Neural progenitor cell (in vitro differentiated cells): Measurements from ENCODE around the gene SCPEP1. TPM values are rescaled to one million over a fixed set of nuclear protein-coding genes. Genes with fewer than 3 reads are reported as not detected.

Experiments used
- DNase-seq: peaks from one replicate; pipeline ENCODE4 v3.0.0-alpha.2; 2016; ENCODE audit warnings: low spot score
- H2AFZ ChIP-seq: fragments of 200-600 bp; sonication (generic); replicated peaks from 2 replicates; pipeline ENCODE4 v1.6.1; 2016; ENCODE audit warnings: antibody characterized with exemption
- H3F3A ChIP-seq: fragments of 200-600 bp; sonication (generic); 2 replicates; pipeline ENCODE4 v1.6.1; 2016; ENCODE audit warnings: antibody characterized with exemption, low read depth
- H3K27ac ChIP-seq: fragments of 200-600 bp; sonication (generic); 2 replicates; pipeline ENCODE4 v1.5.1; 2016; ENCODE audit warnings: mild to moderate bottlenecking
- H3K27me3 ChIP-seq: fragments of 200-600 bp; sonication (generic); 2 replicates; pipeline ENCODE4 v1.6.1; 2016; ENCODE audit warnings: mild to moderate bottlenecking, moderate library complexity
- H3K36me3 ChIP-seq: fragments of 200-600 bp; sonication (generic); 2 replicates; pipeline ENCODE4 v1.5.1; 2016
- H3K4me1 ChIP-seq: fragments of 200-600 bp; sonication (generic); 2 replicates; pipeline ENCODE4 v1.6.1; 2016; ENCODE audit warnings: mixed run types
- H3K4me2 ChIP-seq: fragments of 200-600 bp; sonication (generic); 2 replicates; pipeline ENCODE4 v1.6.1; 2016
- H3K4me3 ChIP-seq: fragments of 200-600 bp; sonication (generic); 2 replicates; pipeline ENCODE4 v1.5.1; 2016
- H3K79me2 ChIP-seq: fragments of 200-600 bp; sonication (generic); 2 replicates; pipeline ENCODE4 v1.6.1; 2016; ENCODE audit warnings: low read depth
- H3K9ac ChIP-seq: fragments of 200-600 bp; sonication (generic); 2 replicates; pipeline ENCODE4 v1.6.1; 2016
- H3K9me3 ChIP-seq: fragments of 200-600 bp; sonication (generic); 2 replicates; pipeline ENCODE4 v1.5.1; 2016; ENCODE audit warnings: low read depth
- H4K20me1 ChIP-seq: fragments of 200-600 bp; sonication (generic); 2 replicates; pipeline ENCODE4 v1.6.1; 2016; ENCODE audit warnings: low read depth
- H3K27ac Mint-ChIP-seq: 3 replicates; pipeline ENCODE4 v1.8.0; 2021; ENCODE audit warnings: mixed read lengths
- H3K27me3 Mint-ChIP-seq: 2 replicates; pipeline ENCODE4 v1.8.0; 2022; ENCODE audit warnings: low read depth, mild to moderate bottlenecking, inconsistent platforms, moderate library complexity, mixed read lengths; ENCODE audit not compliant: insufficient read depth
- H3K36me3 Mint-ChIP-seq: 3 replicates; pipeline ENCODE4 v1.8.0; 2021; ENCODE audit warnings: mixed read lengths
- H3K4me1 Mint-ChIP-seq: 3 replicates; pipeline ENCODE4 v1.8.0; 2021; ENCODE audit warnings: mixed read lengths
- H3K4me3 Mint-ChIP-seq: 3 replicates; pipeline ENCODE4 v1.8.0; 2021; ENCODE audit warnings: mild to moderate bottlenecking, moderate library complexity, mixed read lengths
- H3K9me3 Mint-ChIP-seq: 3 replicates; pipeline ENCODE4 v1.8.0; 2020; ENCODE audit warnings: mixed read lengths
- CTCF ChIP-seq: fragments of 200-600 bp; sonication (generic); IDR thresholded peaks from 2 replicates; pipeline ENCODE4 v1.5.1; 2017; ENCODE audit warnings: antibody characterized with exemption, mild to moderate bottlenecking
- EZH2 ChIP-seq: fragments of 200-600 bp; sonication (generic); IDR thresholded peaks from 2 replicates; pipeline ENCODE4 v1.6.1; 2017; ENCODE audit warnings: antibody characterized with exemption, mild to moderate bottlenecking, moderate library complexity
- EZH2phosphoT487 ChIP-seq: fragments of 200-600 bp; sonication (generic); IDR thresholded peaks from 2 replicates; pipeline ENCODE4 v1.6.1; 2017; ENCODE audit warnings: antibody characterized with exemption
- total RNA-seq: library from RNA; depleted of rRNA; stranded (reverse); fragments of >200 nt; gene quantifications from 2 replicates; pipeline ENCODE4 v1.2.3, GENCODE V29; 2015; ENCODE audit warnings: low replicate concordance

Gene SCPEP1
- total RNA-seq, 1 donor from 2014 or later: 28.7 TPM

- Mint-ChIP-seq H3K9me3 (peaks cover 8% of the 10 kb centered on the region), H3K27ac (no peak overlapping the region), H3K4me3 (no peak overlapping the region), H3K4me1 (peaks cover 3% of the 10 kb centered on the region), H3K27me3 (peaks cover 5% of the 10 kb centered on the region), H3K36me3 (peaks cover 3% of the 10 kb centered on the region)
- no peaks in the 10 kb centered on the region for H4K20me1 ChIP-seq
- peak overlapping the region; percentile 65 for H2AFZ ChIP-seq
- H3K9me3 ChIP-seq: peaks cover 7% of the 10 kb centered on the region
- peak overlapping the region; percentile 82 for H3K27ac ChIP-seq
- H3K4me2 ChIP-seq: peak overlapping the region; percentile 2
- H3K4me1 ChIP-seq: no peaks in the 10 kb centered on the region
- TF ChIP-seq EZH2 (no peak), CTCF (no peak), EZH2phosphoT487 (no peak)
- H3K79me2 ChIP-seq: no peaks in the 10 kb centered on the region
- no peaks in the 10 kb centered on the region for H3K36me3 ChIP-seq
- peak; percentile 45 for DNase-seq
- no peaks in the 10 kb centered on the region for H3K27me3 ChIP-seq
- H3K4me3 ChIP-seq: no peak overlapping the region
- H3F3A ChIP-seq: peaks cover 7% of the 10 kb centered on the region
- no peak overlapping the region for H3K9ac ChIP-seq
These were observed 11.6 kb upstream of the SCPEP1 start for GRCh38 chr17:56966338-56966737.

GRCh38 chr17:56970974-56971373 is 7.0 kb upstream of the SCPEP1 start:
- H3K36me3 ChIP-seq: no peaks in the 10 kb centered on the region
- no peak overlapping the region for H3K27ac Mint-ChIP-seq
- H3K4me3 ChIP-seq: no peak overlapping the region
- no peak overlapping the region for H3K9ac ChIP-seq
- H3K36me3 Mint-ChIP-seq: peaks cover 3% of the 10 kb centered on the region
- DNase-seq: no peak
- H3K4me3 Mint-ChIP-seq: no peak overlapping the region
- H3K4me2 ChIP-seq: no peak overlapping the region
- H3K27ac ChIP-seq: no peak overlapping the region
- H3K27me3 ChIP-seq: no peaks in the 10 kb centered on the region
- peaks cover 8% of the 10 kb centered on the region for H3K9me3 ChIP-seq
- H3K4me1 ChIP-seq: no peaks in the 10 kb centered on the region
- no peaks in the 10 kb centered on the region for H4K20me1 ChIP-seq
- H3K4me1 Mint-ChIP-seq: peaks cover 2% of the 10 kb centered on the region
- no peaks in the 10 kb centered on the region for H3K79me2 ChIP-seq
- TF ChIP-seq EZH2: no peak
- TF ChIP-seq EZH2phosphoT487: no peak
- no peak for TF ChIP-seq CTCF
- H3K27me3 Mint-ChIP-seq: no peaks in the 10 kb centered on the region
- H3K9me3 Mint-ChIP-seq: peaks cover 20% of the 10 kb centered on the region
- no peak overlapping the region for H2AFZ ChIP-seq
- peaks cover 5% of the 10 kb centered on the region for H3F3A ChIP-seq

GRCh38 chr17:56972111-56972730 is 5.7 kb upstream of the SCPEP1 start:
- H3K27ac Mint-ChIP-seq: no peak overlapping the region
- peaks cover 20% of the 10 kb centered on the region for H3K9me3 Mint-ChIP-seq
- Histone ChIP-seq H3K79me2 (no peaks in the 10 kb centered on the region), H2AFZ (no peak overlapping the region), H3K4me2 (no peak overlapping the region), H3K4me1 (no peaks in the 10 kb centered on the region), H3K36me3 (no peaks in the 10 kb centered on the region), H4K20me1 (no peaks in the 10 kb centered on the region), H3K9ac (no peak overlapping the region), H3K9me3 (peaks cover 8% of the 10 kb centered on the region), H3K27ac (no peak overlapping the region), H3K4me3 (no peak overlapping the region), H3K27me3 (peaks cover 7% of the 10 kb centered on the region), H3F3A (no peaks in the 10 kb centered on the region)
- no peak overlapping the region for H3K4me3 Mint-ChIP-seq
- H3K36me3 Mint-ChIP-seq: peaks cover 3% of the 10 kb centered on the region
- TF ChIP-seq CTCF (no peak), EZH2phosphoT487 (no peak), EZH2 (no peak)
- peaks cover 6% of the 10 kb centered on the region for H3K4me1 Mint-ChIP-seq
- no peak for DNase-seq
- no peaks in the 10 kb centered on the region for H3K27me3 Mint-ChIP-seq
